Spleen (tissue), 7 donors: ENCODE measurements around the gene RNASE1.

Experiments
- POLR2A ChIP-seq, 3 donors: fragments of 450-650 bp; IDR thresholded peaks; one replicate each; pipeline ENCODE4 v1.5.1; 2017; ENCODE audit warnings: antibody characterized with exemption in 3 of 3, mild to moderate bottlenecking in 1 of 3
- TF ChIP-seq, protein P1 (sequence below), 11 experiments: fragments of 200-600 bp in 7 of 11; fragments of 450-650 bp in 4 of 11; sonication (generic) in 4 of 11; IDR thresholded peaks in 8 of 11; conservative IDR thresholded peaks in 3 of 11; 1 replicate in 7 of 11; 2 replicates in 4 of 11; pipeline versions ENCODE4 v1.4.0 to v1.8.0; 2016 to 2021; ENCODE audit warnings: antibody characterized with exemption in 11 of 11, inconsistent platforms in 4 of 11, mild to moderate bottlenecking in 1 of 11
- donor health status: DM: no; HTN: no; CAD: no; lungs with moderate emphysema.
- donor health status: DM: no; HTN: no; CAD: no.
- donor health status: DM: no; HTN: no; CAD: no.

DNA sequence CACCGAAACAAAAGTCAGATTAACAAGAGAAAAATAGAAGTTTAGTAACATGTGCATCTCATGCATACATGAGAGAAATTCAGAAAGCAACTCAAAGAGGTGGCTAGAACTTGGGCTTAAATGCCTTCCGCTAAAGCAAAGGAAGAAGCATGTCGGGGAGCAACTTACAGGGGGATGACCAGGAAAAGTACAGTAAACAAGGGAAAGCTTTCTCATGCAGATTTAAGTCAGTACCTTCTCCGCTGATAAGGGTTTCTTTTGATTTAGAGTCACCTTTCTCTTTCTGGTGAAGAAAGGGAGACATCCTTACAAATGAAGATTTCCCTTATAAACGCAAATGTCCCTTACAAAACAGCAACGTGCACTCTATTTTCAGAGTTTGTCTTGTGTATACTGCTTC lies 27.6 kb downstream of the RNASE1 start:
- TF ChIP-seq, protein P1, sequence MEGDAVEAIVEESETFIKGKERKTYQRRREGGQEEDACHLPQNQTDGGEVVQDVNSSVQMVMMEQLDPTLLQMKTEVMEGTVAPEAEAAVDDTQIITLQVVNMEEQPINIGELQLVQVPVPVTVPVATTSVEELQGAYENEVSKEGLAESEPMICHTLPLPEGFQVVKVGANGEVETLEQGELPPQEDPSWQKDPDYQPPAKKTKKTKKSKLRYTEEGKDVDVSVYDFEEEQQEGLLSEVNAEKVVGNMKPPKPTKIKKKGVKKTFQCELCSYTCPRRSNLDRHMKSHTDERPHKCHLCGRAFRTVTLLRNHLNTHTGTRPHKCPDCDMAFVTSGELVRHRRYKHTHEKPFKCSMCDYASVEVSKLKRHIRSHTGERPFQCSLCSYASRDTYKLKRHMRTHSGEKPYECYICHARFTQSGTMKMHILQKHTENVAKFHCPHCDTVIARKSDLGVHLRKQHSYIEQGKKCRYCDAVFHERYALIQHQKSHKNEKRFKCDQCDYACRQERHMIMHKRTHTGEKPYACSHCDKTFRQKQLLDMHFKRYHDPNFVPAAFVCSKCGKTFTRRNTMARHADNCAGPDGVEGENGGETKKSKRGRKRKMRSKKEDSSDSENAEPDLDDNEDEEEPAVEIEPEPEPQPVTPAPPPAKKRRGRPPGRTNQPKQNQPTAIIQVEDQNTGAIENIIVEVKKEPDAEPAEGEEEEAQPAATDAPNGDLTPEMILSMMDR (IDR thresholded peaks at IDR 0.05 in 8 of 11, conservative IDR thresholded peaks at IDR 0.05 in 3 of 11) = no peak
- TF ChIP-seq POLR2A (IDR thresholded peaks at IDR 0.05) = no peak
